22Rv1 (cell line): Measurements from ENCODE around the gene SULT1A2.
"Not testable (repeated sequence)": the region's sequence is repeated elsewhere in the genome, so short reads cannot be mapped to it uniquely, and the experiment has no call there.

Experiments used
- CTCF ChIP-seq: fragments of 450-650 bp; IDR thresholded peaks from 2 replicates; pipeline ENCODE4 v1.5.1; 2017; ENCODE audit warnings: mild to moderate bottlenecking
- ZFX ChIP-seq: fragments of 450-650 bp; IDR thresholded peaks from 2 replicates; pipeline ENCODE4 v1.6.1; 2017; ENCODE audit warnings: antibody characterized with exemption, borderline replicate concordance

- TF ChIP-seq CTCF, ZFX: not testable (repeated sequence)
These were observed 50.9 kb downstream of the SULT1A2 start for GRCh38 chr16:28545964-28546363.
